ENCODE data around the gene NOSTRIN. TPM values are rescaled to one million over a fixed set of nuclear protein-coding genes. Genes with fewer than 3 reads are reported as not detected.

NOSTRIN gene
- total RNA-seq, 2 donors from 2014 or later = 0.42 to 0.73 TPM

- Mint-ChIP-seq H3K9me3 (no peaks in the 10 kb centered on the region), H3K27ac (no peak overlapping the region), H3K27me3 (ENCODE audit: insufficient read depth) (no peaks in the 10 kb centered on the region), H3K36me3 (ENCODE audit: low read depth) (no peaks in the 10 kb centered on the region), H3K4me3 (no peak overlapping the region), H3K4me1 (peaks cover 47% of the 10 kb centered on the region)
- Histone ChIP-seq H3K9me3 (ENCODE audit: control insufficient read depth, low read length) (no peaks in the 10 kb centered on the region), H3K9ac (ENCODE audit: extremely low read depth, low read length, poor library complexity, severe bottlenecking) (no peak overlapping the region), H3K27me3 (ENCODE audit: control insufficient read depth, insufficient read depth, low read length, poor library complexity, severe bottlenecking) (no peaks in the 10 kb centered on the region), H3K27ac (ENCODE audit: low read depth, low read length) (no peak overlapping the region), H3K4me3 (ENCODE audit: low read length) (no peak overlapping the region), H3K36me3 (ENCODE audit: control insufficient read depth, insufficient read depth, low read length) (no peaks in the 10 kb centered on the region), H3K4me1 (ENCODE audit: control insufficient read depth, insufficient read depth, low read length) (peaks cover 20% of the 10 kb centered on the region)
- no peak for DNase-seq
- 95 to 96% methylated on average over 7 of the region's 7 CpGs for WGBS, 2 experiments (ENCODE audit: insufficient coverage in 1 of 2, insufficient read length in 1 of 2)
- no peak for TF ChIP-seq CTCF (conservative IDR thresholded peaks at IDR 0.05)
These were observed 3.2 kb downstream of the NOSTRIN start for GRCh38 chr2:168805615-168806014.

GRCh38 chr2:168809537-168809936 is 7.1 kb downstream of the NOSTRIN start:
- peaks cover 26% of the 10 kb centered on the region for H3K4me1 ChIP-seq (ENCODE audit: control insufficient read depth, insufficient read depth, low read length)
- no peaks in the 10 kb centered on the region for H3K27me3 ChIP-seq (ENCODE audit: control insufficient read depth, insufficient read depth, low read length, poor library complexity, severe bottlenecking)
- TF ChIP-seq CTCF (conservative IDR thresholded peaks at IDR 0.05) = no peak
- H3K27ac Mint-ChIP-seq = no peak overlapping the region
- no peak overlapping the region for H3K4me3 Mint-ChIP-seq
- no peak for DNase-seq
- no peaks in the 10 kb centered on the region for H3K27me3 Mint-ChIP-seq (ENCODE audit: insufficient read depth)
- H3K9me3 ChIP-seq (ENCODE audit: control insufficient read depth, low read length) = no peaks in the 10 kb centered on the region
- H3K36me3 Mint-ChIP-seq (ENCODE audit: low read depth) = no peaks in the 10 kb centered on the region
- no peaks in the 10 kb centered on the region for H3K36me3 ChIP-seq (ENCODE audit: control insufficient read depth, insufficient read depth, low read length)
- H3K9ac ChIP-seq (ENCODE audit: extremely low read depth, low read length, poor library complexity, severe bottlenecking) = no peak overlapping the region
- H3K4me3 ChIP-seq (ENCODE audit: low read length) = no peak overlapping the region
- peaks cover 63% of the 10 kb centered on the region for H3K4me1 Mint-ChIP-seq
- H3K27ac ChIP-seq (ENCODE audit: low read depth, low read length) = no peak overlapping the region
- H3K9me3 Mint-ChIP-seq = no peaks in the 10 kb centered on the region

- no peaks in the 10 kb centered on the region for H3K36me3 ChIP-seq (ENCODE audit: control insufficient read depth, insufficient read depth, low read length)
- H3K27ac ChIP-seq (ENCODE audit: low read depth, low read length) = no peak overlapping the region
- no peak overlapping the region for H3K4me3 Mint-ChIP-seq
- peaks cover 30% of the 10 kb centered on the region for H3K4me1 ChIP-seq (ENCODE audit: control insufficient read depth, insufficient read depth, low read length)
- no peak for DNase-seq
- H3K9me3 ChIP-seq (ENCODE audit: control insufficient read depth, low read length) = no peaks in the 10 kb centered on the region
- no peak for TF ChIP-seq CTCF (conservative IDR thresholded peaks at IDR 0.05)
- no peak overlapping the region for H3K9ac ChIP-seq (ENCODE audit: extremely low read depth, low read length, poor library complexity, severe bottlenecking)
- no peaks in the 10 kb centered on the region for H3K27me3 ChIP-seq (ENCODE audit: control insufficient read depth, insufficient read depth, low read length, poor library complexity, severe bottlenecking)
- no peaks in the 10 kb centered on the region for H3K9me3 Mint-ChIP-seq
- no peak overlapping the region for H3K27ac Mint-ChIP-seq
- 89 to 100% methylated on average over 2 of the region's 2 CpGs for WGBS, 2 experiments (ENCODE audit: insufficient coverage in 1 of 2, insufficient read length in 1 of 2)
- no peaks in the 10 kb centered on the region for H3K27me3 Mint-ChIP-seq (ENCODE audit: insufficient read depth)
- no peaks in the 10 kb centered on the region for H3K36me3 Mint-ChIP-seq (ENCODE audit: low read depth)
- peaks cover 67% of the 10 kb centered on the region for H3K4me1 Mint-ChIP-seq
- H3K4me3 ChIP-seq (ENCODE audit: low read length) = no peak overlapping the region
These were observed 7.8 kb downstream of the NOSTRIN start for GRCh38 chr2:168810235-168810634.

Measured in endodermal cell (in vitro differentiated cells).